Stimulated activated CD8-positive, alpha-beta memory T cell treated with anti-CD3 and anti-CD28 coated beads, Interleukin-7, amount 100 ng/mL, for 48 hours (primary cell): ENCODE measurements around the gene TMPRSS9.
"Not testable (repeated sequence)": the region's sequence is repeated elsewhere in the genome, so short reads cannot be mapped to it uniquely, and the experiment has no call there.

ENCODE experiments used
- DNase-seq, 2 donors: peaks; one replicate each; pipeline ENCODE4 v3.0.0-alpha.2; 2020; ENCODE audit warnings: low read depth in 1 of 2; ENCODE audit errors: extremely low read depth in 1 of 2

Gene TMPRSS9

GRCh38 chr19:2341244-2341751, 18.8 kb upstream of the TMPRSS9 start:
- DNase-seq: no peak

- no peak for DNase-seq
Observed at GRCh38 chr19:2341982-2342381, 18.1 kb upstream of the TMPRSS9 start.

- DNase-seq: no peak
Observed at GRCh38 chr19:2342656-2343288, 17.3 kb upstream of the TMPRSS9 start.

GRCh38 chr19:2343289-2343982, 16.6 kb upstream of the TMPRSS9 start:
- no peak for DNase-seq

- no peak for DNase-seq
Observed at GRCh38 chr19:2344381-2344870, 15.6 kb upstream of the TMPRSS9 start.

GRCh38 chr19:2345076-2345475, 15.0 kb upstream of the TMPRSS9 start:
- no peak for DNase-seq

- DNase-seq: no peak
Observed at GRCh38 chr19:2345794-2346663, 14.0 kb upstream of the TMPRSS9 start.

GRCh38 chr19:2349818-2350217, 10.2 kb upstream of the TMPRSS9 start:
- not testable (repeated sequence) for DNase-seq

GRCh38 chr19:2350656-2351055, 9.4 kb upstream of the TMPRSS9 start:
- no peak for DNase-seq

GRCh38 chr19:2351591-2351990, 8.5 kb upstream of the TMPRSS9 start:
- DNase-seq: no peak

GRCh38 chr19:2352121-2352520, 7.9 kb upstream of the TMPRSS9 start:
- DNase-seq: no peak

GRCh38 chr19:2353159-2353886, 6.7 kb upstream of the TMPRSS9 start:
- DNase-seq: no peak

- no peak for DNase-seq
Observed at GRCh38 chr19:2353887-2354592, 6.0 kb upstream of the TMPRSS9 start.

- DNase-seq: no peak
Observed at GRCh38 chr19:2354670-2355069, 5.4 kb upstream of the TMPRSS9 start.

- no peak for DNase-seq
Observed at GRCh38 chr19:2355168-2356035, 4.7 kb upstream of the TMPRSS9 start.

GRCh38 chr19:2356036-2356646, 3.9 kb upstream of the TMPRSS9 start:
- DNase-seq: no peak

- no peak for DNase-seq
Observed at GRCh38 chr19:2357279-2358206, 2.5 kb upstream of the TMPRSS9 start.
